Chondrocyte (in vitro differentiated cells): ENCODE data around the gene CSH1. TPM values are rescaled to one million over a fixed set of nuclear protein-coding genes. Genes with fewer than 3 reads are reported as not detected.
"Not testable (repeated sequence)": the region's sequence is repeated elsewhere in the genome, so short reads cannot be mapped to it uniquely, and the experiment has no call there.

Experiments
- DNase-seq: peaks from one replicate; pipeline ENCODE4 v3.0.0; 2021; ENCODE audit warnings: mixed read lengths, low spot score
- H3K27ac Mint-ChIP-seq: one replicate; pipeline ENCODE4 v1.8.0; 2021; ENCODE audit warnings: mild to moderate bottlenecking, moderate library complexity, mixed read lengths; ENCODE audit not compliant: unreplicated experiment
- H3K27me3 Mint-ChIP-seq: 2 replicates; pipeline ENCODE4 v1.8.0; 2021; ENCODE audit warnings: low read depth, mixed read lengths
- H3K36me3 Mint-ChIP-seq: 2 replicates; pipeline ENCODE4 v1.8.0; 2021; ENCODE audit warnings: low read depth, mixed read lengths
- H3K4me1 Mint-ChIP-seq: 2 replicates; pipeline ENCODE4 v1.8.0; 2021; ENCODE audit warnings: low read depth, mild to moderate bottlenecking, mixed read lengths
- H3K4me3 Mint-ChIP-seq: one replicate; pipeline ENCODE4 v1.8.0; 2021; ENCODE audit warnings: mild to moderate bottlenecking, moderate library complexity, mixed read lengths; ENCODE audit not compliant: unreplicated experiment
- H3K9me3 Mint-ChIP-seq: 2 replicates; pipeline ENCODE4 v1.8.0; 2021; ENCODE audit warnings: low read depth, mixed read lengths
- total RNA-seq: library from RNA; stranded (reverse); gene quantifications from 3 replicates; pipeline ENCODE4 v1.2.1, GENCODE V29; 2021
- TF ChIP-seq, protein P1 (sequence below): fragments of 200-600 bp; sonication (generic); IDR thresholded peaks from 2 replicates; pipeline ENCODE4 v1.5.0; 2021; ENCODE audit warnings: antibody characterized with exemption, mild to moderate bottlenecking, moderate library complexity

Gene CSH1
- total RNA-seq, 1 donor from 2014 or later: not detected

DNA sequence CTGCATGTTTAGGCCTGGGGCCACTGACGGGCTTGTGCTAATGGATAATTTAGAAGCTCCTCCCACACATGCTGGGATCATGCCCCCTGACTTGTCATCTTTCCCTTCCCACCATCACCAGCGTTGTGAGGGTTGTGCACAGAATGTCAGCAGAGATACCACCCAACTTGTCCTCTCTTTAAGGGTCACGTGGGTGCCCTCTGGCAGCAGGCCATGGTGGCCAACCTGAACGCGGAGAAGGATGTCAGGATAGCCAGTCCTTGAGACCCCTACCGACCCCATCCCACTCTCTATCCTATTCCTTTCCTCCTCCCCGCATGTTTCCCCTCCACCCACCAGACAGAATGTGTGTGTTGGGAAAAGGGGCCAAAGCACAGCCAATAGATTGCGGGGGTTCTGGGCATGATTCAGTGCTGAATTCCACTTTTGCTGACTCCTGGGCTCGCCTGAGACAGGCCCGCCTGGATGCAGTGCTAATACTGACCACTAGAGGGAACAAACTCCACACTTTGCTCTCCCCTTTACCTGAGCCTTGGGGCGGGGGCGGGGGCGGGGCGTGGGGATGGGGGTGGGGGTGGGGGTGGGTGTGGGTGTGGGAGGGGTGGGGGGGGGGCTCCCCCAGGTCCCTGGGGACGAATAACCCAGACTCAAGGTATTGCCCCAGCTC lies 14.3 kb downstream of the CSH1 start, which contains the start of gene GH2:
Gene GH2 (minus strand): TSS at position 10 of the 667 bp plus-strand sequence. CDS start 143 bp downstream, outside the sequence.
- no peak within 1 kb of the TSS for H3K4me3 Mint-ChIP-seq
- DNase-seq: no peak
- no peaks in the 10 kb centered on the region for H3K9me3 Mint-ChIP-seq
- TF ChIP-seq, protein P1, sequence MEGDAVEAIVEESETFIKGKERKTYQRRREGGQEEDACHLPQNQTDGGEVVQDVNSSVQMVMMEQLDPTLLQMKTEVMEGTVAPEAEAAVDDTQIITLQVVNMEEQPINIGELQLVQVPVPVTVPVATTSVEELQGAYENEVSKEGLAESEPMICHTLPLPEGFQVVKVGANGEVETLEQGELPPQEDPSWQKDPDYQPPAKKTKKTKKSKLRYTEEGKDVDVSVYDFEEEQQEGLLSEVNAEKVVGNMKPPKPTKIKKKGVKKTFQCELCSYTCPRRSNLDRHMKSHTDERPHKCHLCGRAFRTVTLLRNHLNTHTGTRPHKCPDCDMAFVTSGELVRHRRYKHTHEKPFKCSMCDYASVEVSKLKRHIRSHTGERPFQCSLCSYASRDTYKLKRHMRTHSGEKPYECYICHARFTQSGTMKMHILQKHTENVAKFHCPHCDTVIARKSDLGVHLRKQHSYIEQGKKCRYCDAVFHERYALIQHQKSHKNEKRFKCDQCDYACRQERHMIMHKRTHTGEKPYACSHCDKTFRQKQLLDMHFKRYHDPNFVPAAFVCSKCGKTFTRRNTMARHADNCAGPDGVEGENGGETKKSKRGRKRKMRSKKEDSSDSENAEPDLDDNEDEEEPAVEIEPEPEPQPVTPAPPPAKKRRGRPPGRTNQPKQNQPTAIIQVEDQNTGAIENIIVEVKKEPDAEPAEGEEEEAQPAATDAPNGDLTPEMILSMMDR: peak; percentile 73
- no peaks in the 10 kb centered on the region for H3K4me1 Mint-ChIP-seq
- H3K27me3 Mint-ChIP-seq: peaks cover 21% of the 10 kb centered on the region
- no peaks in the 10 kb centered on the region for H3K36me3 Mint-ChIP-seq
- no peak within 1 kb of the TSS for H3K27ac Mint-ChIP-seq

DNA sequence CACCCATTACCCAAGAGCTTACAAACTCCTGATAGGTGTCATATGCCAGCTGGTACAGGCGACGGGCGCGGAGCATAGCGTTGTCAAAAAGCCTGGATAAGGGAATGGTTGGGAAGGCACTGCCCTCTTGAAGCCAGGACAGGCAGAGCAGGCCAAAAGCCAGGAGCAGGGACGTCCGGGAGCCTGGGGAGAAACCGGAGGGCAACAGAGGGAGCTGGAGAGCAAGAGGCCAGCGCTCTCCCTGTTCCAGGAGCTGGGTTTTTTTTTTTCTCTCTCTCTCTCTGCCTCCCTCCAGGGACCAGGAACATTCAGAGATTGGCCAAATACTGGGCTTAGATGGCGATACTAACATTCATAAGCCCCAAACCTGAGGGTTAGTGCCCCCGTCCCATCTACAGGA lies 15.0 kb downstream of the CSH1 start:
- peaks cover 23% of the 10 kb centered on the region for H3K27me3 Mint-ChIP-seq
- DNase-seq, H3K9me3 Mint-ChIP-seq, H3K4me1 Mint-ChIP-seq, H3K36me3 Mint-ChIP-seq, H3K27ac Mint-ChIP-seq, H3K4me3 Mint-ChIP-seq: not testable (repeated sequence)

DNA sequence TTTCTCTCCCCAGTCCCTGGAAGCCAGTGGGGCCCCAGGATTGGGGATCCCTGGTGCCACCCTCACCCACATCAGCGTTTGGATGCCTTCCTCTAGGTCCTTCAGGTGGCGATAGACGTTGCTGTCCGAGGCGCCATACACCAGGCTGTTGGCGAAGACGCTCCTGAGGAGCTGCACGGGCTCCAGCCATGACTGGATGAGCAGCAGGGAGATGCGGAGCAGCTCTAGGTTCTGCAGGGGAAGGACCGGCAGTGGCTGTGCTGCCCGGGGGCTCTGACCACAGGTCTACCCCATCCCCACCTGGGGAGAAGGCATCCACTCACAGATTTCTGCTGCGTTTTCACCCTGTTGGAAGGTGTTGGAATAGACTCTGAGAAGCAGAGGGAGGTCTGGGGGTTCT lies 15.7 kb downstream of the CSH1 start:
- Mint-ChIP-seq H3K27ac (no peak overlapping the region), H3K9me3 (no peaks in the 10 kb centered on the region), H3K4me3 (no peak overlapping the region), H3K4me1 (no peaks in the 10 kb centered on the region), H3K27me3 (peaks cover 23% of the 10 kb centered on the region), H3K36me3 (no peaks in the 10 kb centered on the region)
- TF ChIP-seq, protein P1: no peak
- no peak for DNase-seq

DNA sequence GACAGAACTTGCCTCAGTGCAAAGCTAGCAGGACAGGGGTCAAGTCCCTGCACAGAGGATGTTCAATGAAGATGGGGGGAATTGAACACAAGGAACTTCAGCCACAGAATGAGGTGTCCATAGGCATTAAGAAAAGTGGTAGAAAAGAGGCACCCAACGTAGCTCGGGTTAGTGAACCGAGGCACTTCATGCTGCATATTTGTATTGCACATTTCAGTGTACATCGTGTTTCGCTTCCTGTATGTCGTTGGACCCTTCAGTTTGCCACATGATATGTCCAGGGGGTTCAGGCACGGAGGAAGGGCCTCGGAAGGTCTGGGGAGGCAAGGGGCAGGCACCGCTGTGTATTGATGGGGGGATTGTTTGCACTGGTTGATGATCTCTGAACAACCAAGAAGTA lies 18.0 kb downstream of the CSH1 start:
- H3K27ac Mint-ChIP-seq, DNase-seq, H3K36me3 Mint-ChIP-seq, H3K9me3 Mint-ChIP-seq, H3K4me3 Mint-ChIP-seq, H3K4me1 Mint-ChIP-seq: not testable (repeated sequence)
- peaks cover 22% of the 10 kb centered on the region for H3K27me3 Mint-ChIP-seq

DNA sequence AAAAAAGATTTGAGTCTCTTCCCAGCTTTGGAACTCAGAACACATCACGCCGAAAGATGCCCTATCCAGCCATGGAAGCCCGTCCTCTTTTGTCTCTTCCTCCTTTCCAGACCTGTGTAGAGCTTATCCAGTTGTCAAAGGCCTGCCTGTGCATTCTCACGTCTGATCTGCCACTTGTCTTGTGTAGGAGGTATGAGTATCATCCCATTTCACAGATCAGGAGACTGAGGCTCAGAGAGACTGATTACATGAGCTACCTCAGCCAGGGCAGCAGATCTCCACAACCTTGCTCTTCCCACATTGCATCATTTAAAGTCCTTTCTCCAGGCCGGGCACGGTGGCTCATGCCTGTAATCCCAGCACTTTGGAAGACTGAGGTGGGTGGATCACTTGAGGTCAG lies 21.7 kb downstream of the CSH1 start:
- not testable (repeated sequence) for H3K36me3 Mint-ChIP-seq, DNase-seq, H3K4me1 Mint-ChIP-seq, H3K4me3 Mint-ChIP-seq, H3K9me3 Mint-ChIP-seq, H3K27ac Mint-ChIP-seq
- peaks cover 17% of the 10 kb centered on the region for H3K27me3 Mint-ChIP-seq

DNA sequence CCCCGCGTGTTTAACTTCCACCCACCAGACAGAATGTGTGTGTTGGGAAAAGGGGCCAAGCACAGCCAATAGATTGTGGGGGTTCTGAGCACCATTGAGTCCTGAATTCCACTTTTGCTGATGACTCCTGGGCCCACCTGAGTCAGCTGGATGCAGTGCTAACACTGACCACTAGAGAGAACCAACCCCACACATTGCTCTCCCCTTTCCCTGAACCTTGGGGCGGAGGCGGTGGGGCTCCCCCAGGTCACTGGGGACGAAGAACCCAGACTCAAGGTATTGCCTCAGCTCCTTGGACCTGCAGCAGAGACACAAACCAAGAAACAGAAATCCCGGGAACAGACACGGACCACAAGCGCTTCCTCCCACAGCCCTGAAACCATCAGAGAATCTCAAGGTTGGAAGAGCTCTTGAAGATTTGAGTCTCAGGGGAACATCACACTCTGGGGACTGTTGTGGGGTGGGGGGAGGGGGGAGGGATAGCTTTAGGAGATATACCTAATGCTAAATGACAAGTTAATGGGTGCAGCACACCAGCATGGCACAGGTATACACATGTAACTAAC lies 22.2 kb downstream of the CSH1 start:
- H3K4me3 Mint-ChIP-seq, H3K27ac Mint-ChIP-seq, DNase-seq, H3K9me3 Mint-ChIP-seq, H3K36me3 Mint-ChIP-seq: not testable (repeated sequence)
- Mint-ChIP-seq H3K27me3 (peaks cover 17% of the 10 kb centered on the region), H3K4me1 (peaks cover 11% of the 10 kb centered on the region)

DNA sequence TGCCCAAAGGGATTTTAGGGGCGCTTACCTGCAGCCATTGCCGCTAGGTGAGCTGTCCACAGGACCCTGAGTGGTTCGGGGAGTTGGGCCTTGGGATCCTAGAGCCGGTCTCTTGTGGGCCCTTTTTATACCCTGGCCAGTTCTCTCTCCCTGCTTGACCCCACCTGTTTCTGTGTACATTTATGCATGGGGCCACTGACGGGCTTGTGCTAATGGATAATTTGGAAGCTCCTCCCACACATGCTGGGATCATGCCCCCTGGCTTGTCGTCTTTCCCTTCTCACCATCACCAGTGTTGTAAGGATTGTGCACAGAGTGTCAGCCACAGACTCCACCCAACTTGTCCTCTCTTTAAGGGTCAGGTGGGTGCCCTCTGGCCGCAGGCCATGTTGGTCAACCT lies 22.8 kb downstream of the CSH1 start, which contains the start of gene CSH2:
Gene CSH2 (minus strand): TSS at position 101 of the 400 bp plus-strand sequence. CDS start 63 bp downstream, at position 38.
- not testable (repeated sequence) for H3K9me3 Mint-ChIP-seq, H3K36me3 Mint-ChIP-seq, H3K27ac Mint-ChIP-seq, DNase-seq, H3K4me3 Mint-ChIP-seq
- Mint-ChIP-seq H3K27me3 (peaks cover 14% of the 10 kb centered on the region), H3K4me1 (peaks cover 11% of the 10 kb centered on the region)

DNA sequence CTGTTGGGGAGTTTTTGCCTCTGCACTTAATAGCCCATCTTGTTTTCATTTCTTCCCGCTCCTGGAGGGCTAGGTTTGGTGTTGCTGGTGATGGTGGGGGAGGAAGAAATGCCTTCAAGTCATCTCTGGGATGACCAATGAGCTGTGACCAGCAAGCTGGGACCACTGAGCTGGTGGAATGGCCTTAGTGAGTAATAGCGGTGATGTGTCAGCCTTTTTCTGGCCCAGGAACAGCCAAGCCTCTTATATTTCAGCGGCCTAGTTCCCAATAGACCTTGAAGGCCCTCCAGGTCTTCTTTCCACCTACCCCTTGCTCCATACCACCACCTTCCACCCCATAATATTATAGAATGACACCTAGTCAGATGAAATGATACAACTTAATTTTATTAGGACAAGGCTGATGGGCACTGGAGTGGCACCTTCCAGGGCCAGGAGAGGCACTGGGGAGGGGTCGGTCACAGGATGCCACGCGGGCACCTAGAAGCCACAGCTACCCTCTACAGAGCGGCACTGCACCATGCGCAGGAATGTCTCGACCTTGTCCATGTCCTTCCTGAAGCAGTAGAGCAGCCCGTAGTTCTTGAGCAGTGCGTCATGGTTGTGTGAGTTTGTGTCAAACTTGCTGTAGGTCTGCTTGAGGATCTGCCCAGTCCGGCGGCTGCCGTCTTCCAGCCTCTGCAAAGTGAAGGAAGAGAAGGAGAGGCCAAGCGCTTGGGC lies 24.6 kb downstream of the CSH1 start:
- H3K36me3 Mint-ChIP-seq: not testable (repeated sequence)
- H3K4me1 Mint-ChIP-seq: peaks cover 11% of the 10 kb centered on the region

DNA sequence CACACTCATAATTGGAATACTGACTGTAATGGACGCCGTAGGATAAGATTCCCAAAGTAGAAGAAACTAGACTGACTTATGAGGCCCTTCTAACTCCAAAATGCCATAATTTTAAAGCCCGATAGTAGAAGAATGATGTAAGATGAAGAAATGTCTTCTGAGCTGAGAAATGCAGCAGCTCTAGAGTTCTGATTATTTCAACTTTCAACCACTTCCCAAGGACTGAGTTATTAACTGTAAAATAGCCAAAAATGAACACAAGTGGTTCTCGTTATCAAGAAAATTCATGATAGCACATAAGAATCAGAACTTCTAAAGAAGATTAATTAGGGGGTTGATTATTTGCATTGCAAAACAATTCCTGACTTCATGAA lies 26.1 kb downstream of the CSH1 start:
- H3K27me3 Mint-ChIP-seq, H3K36me3 Mint-ChIP-seq, H3K4me3 Mint-ChIP-seq, DNase-seq, H3K9me3 Mint-ChIP-seq: not testable (repeated sequence)
- peak overlapping the region; percentile 49 for H3K27ac Mint-ChIP-seq
- peaks cover 11% of the 10 kb centered on the region for H3K4me1 Mint-ChIP-seq

More for the DNA sequence above, 24.6 kb downstream of the CSH1 start:
- H3K4me3 Mint-ChIP-seq, H3K9me3 Mint-ChIP-seq, H3K27ac Mint-ChIP-seq, DNase-seq, H3K27me3 Mint-ChIP-seq: not testable (repeated sequence)
